Immature natural killer cell (primary cell): ENCODE data around the gene BATF3. TPM values are rescaled to one million over a fixed set of nuclear protein-coding genes. Genes with fewer than 3 reads are reported as not detected.
A peak's percentile ranks its signal among the peaks of the same experiment; 100 is the strongest.
"Not testable (repeated sequence)": the region's sequence is repeated elsewhere in the genome, so short reads cannot be mapped to it uniquely, and the experiment has no call there.

Experiments
- DNase-seq, 3 donors: peaks; one replicate each; pipeline ENCODE4 v3.0.0; 2022; ENCODE audit warnings: mixed read lengths in 1 of 3
- H3K27ac Mint-ChIP-seq, 6 donors: one replicate each; pipeline ENCODE4 v1.8.0; 2020; ENCODE audit warnings: mixed read lengths in 6 of 6, mild to moderate bottlenecking in 5 of 6, inconsistent platforms in 4 of 6, moderate library complexity in 3 of 6
- H3K27me3 Mint-ChIP-seq, 3 donors: one replicate each; pipeline ENCODE4 v1.8.0; 2020 to 2021; ENCODE audit warnings: low read depth in 3 of 3, mild to moderate bottlenecking in 3 of 3, mixed read lengths in 3 of 3, moderate library complexity in 3 of 3, inconsistent platforms in 1 of 3
- H3K36me3 Mint-ChIP-seq, 3 donors: one replicate each; pipeline ENCODE4 v1.8.0; 2020; ENCODE audit warnings: mixed read lengths in 3 of 3, inconsistent platforms in 2 of 3, mild to moderate bottlenecking in 2 of 3
- H3K4me1 Mint-ChIP-seq, 2 donors: one replicate each; pipeline ENCODE4 v1.8.0; 2020; ENCODE audit warnings: inconsistent platforms in 2 of 2, mild to moderate bottlenecking in 2 of 2, mixed read lengths in 2 of 2, moderate library complexity in 1 of 2
- H3K4me3 Mint-ChIP-seq, 5 donors: one replicate each; pipeline ENCODE4 v1.8.0; 2020; ENCODE audit warnings: mild to moderate bottlenecking in 5 of 5, mixed read lengths in 5 of 5, inconsistent platforms in 3 of 5, moderate library complexity in 3 of 5
- H3K9me3 Mint-ChIP-seq, 6 donors: one replicate each; pipeline ENCODE4 v1.8.0; 2020; ENCODE audit warnings: mild to moderate bottlenecking in 6 of 6, mixed read lengths in 6 of 6, inconsistent platforms in 4 of 6, moderate library complexity in 3 of 6
- polyA plus RNA-seq, 3 donors: library from polyadenylated mRNA; unstranded; fragments of 300-500 nt; fragmentation: Illumina TruSeq; gene quantifications; one replicate each; pipeline ENCODE4 v1.2.3, GENCODE V29; 2021

Gene BATF3
- polyA plus RNA-seq, 3 donors from 2014 or later, result 4.4 to 7.4 (median 7.2) TPM

GRCh38 chr1:212721388-212722247 is 22.0 kb upstream of the BATF3 start:
- DNase-seq, result no peak
- no peak overlapping the region for H3K27ac Mint-ChIP-seq

DNA sequence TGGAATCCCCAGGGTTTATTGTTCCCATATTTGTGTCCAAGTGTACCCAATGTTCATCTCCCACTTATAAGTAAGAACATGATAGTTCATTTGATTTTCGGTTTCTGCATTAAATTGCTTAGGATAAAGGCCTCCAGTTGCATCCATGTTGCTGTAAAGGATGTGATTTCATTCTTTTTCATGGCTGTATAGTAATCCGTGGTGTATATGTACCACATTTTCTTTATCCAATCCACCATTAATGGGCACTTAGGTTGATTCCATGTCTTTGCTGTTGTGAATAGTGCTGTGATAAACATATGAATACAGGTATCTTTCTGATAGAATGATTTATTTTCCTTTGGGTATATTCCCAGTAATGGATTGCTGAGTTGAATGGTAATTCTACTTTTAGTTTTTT is 20.0 kb upstream of the BATF3 start:
- Mint-ChIP-seq H3K4me3 (no peak overlapping the region), H3K9me3 (no peaks in the 10 kb centered on the region), H3K27ac (no peak overlapping the region), H3K27me3 (peaks cover 3 to 15% (median 11%) of the 10 kb centered on the region in 3 donors), H3K36me3 (peaks cover 3 to 8% (median 5%) of the 10 kb centered on the region in 3 donors), H3K4me1 (no peaks in the 10 kb centered on the region)
- DNase-seq, result no peak

More at GRCh38 chr1:212721388-212722247, 22.0 kb upstream of the BATF3 start:
- H3K4me3 Mint-ChIP-seq, result no peak overlapping the region
- peaks cover 2 to 12% (median 9%) of the 10 kb centered on the region in 3 donors for H3K27me3 Mint-ChIP-seq
- peaks cover 3 to 12% of the 10 kb centered on the region in 2 donors for H3K4me1 Mint-ChIP-seq
- H3K36me3 Mint-ChIP-seq, result peaks cover 3 to 8% (median 5%) of the 10 kb centered on the region in 3 donors
- no peaks in the 10 kb centered on the region for H3K9me3 Mint-ChIP-seq

- peaks cover 2 to 3% (median 3%) of the 10 kb centered on the region in 3 donors for H3K36me3 Mint-ChIP-seq
- no peaks in the 10 kb centered on the region for H3K9me3 Mint-ChIP-seq
- H3K4me1 Mint-ChIP-seq, result no peaks in the 10 kb centered on the region
- no peak for DNase-seq
- H3K27me3 Mint-ChIP-seq, result peaks cover 3 to 15% (median 11%) of the 10 kb centered on the region in 3 donors
- no peak overlapping the region for H3K4me3 Mint-ChIP-seq
- H3K27ac Mint-ChIP-seq, result no peak overlapping the region
These were observed 18.9 kb upstream of the BATF3 start for GRCh38 chr1:212718499-212718898.

DNA sequence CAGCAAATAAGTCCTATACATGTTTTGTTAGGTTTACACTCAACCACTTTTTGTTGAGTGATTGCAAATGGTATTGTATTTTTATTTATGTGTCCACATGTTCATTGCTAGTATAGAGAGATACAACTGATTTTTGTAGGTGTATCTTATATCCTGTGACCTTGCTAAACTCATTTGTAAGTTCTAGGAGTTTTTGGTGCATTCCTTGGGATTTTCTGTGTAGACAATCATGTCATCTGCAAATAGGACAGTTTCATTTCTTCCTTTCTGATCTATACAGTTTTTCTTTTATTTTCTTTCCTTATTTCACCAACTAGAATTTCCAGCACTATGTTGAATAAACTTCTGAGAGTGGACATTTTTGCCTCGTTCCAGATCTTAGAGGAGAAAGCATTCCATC is 16.5 kb upstream of the BATF3 start:
- Mint-ChIP-seq H3K27ac (no peak overlapping the region), H3K36me3 (no peaks in the 10 kb centered on the region), H3K4me1 (no peaks in the 10 kb centered on the region), H3K27me3 (peaks cover 3 to 15% (median 10%) of the 10 kb centered on the region in 3 donors), H3K9me3 (no peaks in the 10 kb centered on the region), H3K4me3 (no peak overlapping the region)
- no peak for DNase-seq

DNA sequence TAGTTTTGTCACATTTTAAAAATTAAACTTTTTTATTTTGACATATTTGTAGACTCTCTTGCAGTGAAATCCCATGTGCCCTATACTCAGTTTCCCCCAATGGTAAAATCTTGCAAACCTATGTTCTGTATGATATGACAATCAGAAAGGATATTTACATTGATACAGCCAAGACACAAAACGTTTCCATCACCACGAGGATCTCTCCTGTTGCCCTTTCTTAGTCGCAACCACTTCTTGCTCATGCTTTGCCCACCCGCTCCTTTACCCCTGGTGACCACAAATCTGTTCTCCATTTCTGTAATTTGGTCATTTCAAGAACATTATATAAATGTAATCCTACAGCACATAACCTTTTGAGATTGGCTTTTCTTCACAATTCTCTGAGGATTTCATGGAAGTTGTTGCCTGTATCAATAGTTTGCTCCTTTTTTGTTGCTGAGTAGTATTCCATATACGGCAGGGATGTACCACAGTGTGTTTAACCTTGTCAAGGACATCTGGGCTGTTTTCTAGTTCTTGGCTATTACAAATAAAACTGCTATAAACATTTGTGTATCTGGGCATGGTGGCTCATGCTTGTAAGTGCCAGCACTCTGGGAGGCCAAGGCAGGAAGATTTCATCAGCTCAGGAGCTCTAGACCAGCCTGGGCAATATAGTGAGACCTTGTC is 14.0 kb upstream of the BATF3 start:
- Mint-ChIP-seq H3K36me3 (no peaks in the 10 kb centered on the region), H3K9me3 (no peaks in the 10 kb centered on the region), H3K4me3 (no peak overlapping the region), H3K27me3 (peaks cover 4 to 9% (median 8%) of the 10 kb centered on the region in 3 donors), H3K4me1 (no peaks in the 10 kb centered on the region), H3K27ac (no peak overlapping the region)
- DNase-seq, result no peak

GRCh38 chr1:212712451-212713303 is 13.0 kb upstream of the BATF3 start:
- no peak overlapping the region for H3K27ac Mint-ChIP-seq
- no peak overlapping the region for H3K4me3 Mint-ChIP-seq
- no peaks in the 10 kb centered on the region for H3K36me3 Mint-ChIP-seq
- no peaks in the 10 kb centered on the region for H3K4me1 Mint-ChIP-seq
- DNase-seq, result no peak
- H3K9me3 Mint-ChIP-seq, result no peaks in the 10 kb centered on the region
- peaks cover 3 to 8% (median 7%) of the 10 kb centered on the region in 3 donors for H3K27me3 Mint-ChIP-seq

DNA sequence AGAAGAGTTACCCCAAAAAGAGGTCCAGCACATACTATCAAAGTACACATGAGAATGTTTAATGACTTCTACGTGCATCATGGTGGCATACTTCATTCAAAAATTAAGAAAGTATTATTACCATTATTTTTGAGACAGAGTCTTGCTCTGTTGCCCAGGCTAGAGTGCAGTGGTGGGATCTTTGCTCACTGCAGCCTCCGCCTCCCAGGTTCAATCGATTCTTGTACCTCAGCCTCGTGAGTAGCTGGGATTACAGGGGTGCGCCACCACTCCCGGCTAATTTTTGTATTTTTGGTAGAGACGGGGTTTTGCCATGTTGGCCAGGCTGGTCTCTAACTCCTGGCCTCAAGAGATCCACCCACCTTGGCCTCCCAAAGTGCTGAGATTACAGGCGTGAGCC is 12.3 kb upstream of the BATF3 start:
- not testable (repeated sequence) for H3K36me3 Mint-ChIP-seq, DNase-seq, H3K4me3 Mint-ChIP-seq, H3K9me3 Mint-ChIP-seq, H3K27ac Mint-ChIP-seq, H3K4me1 Mint-ChIP-seq, H3K27me3 Mint-ChIP-seq

GRCh38 chr1:212710566-212710965 is 10.9 kb upstream of the BATF3 start:
- H3K9me3 Mint-ChIP-seq, result no peaks in the 10 kb centered on the region
- H3K27me3 Mint-ChIP-seq, result peaks cover under 1 to 10% (median 4%) of the 10 kb centered on the region in 3 donors
- no peaks in the 10 kb centered on the region for H3K36me3 Mint-ChIP-seq
- H3K4me1 Mint-ChIP-seq, result no peaks in the 10 kb centered on the region
- DNase-seq, result no peak
- H3K4me3 Mint-ChIP-seq, result no peak overlapping the region
- H3K27ac Mint-ChIP-seq, result peak overlapping the region in 1 of 6 donors; percentile 24

DNA sequence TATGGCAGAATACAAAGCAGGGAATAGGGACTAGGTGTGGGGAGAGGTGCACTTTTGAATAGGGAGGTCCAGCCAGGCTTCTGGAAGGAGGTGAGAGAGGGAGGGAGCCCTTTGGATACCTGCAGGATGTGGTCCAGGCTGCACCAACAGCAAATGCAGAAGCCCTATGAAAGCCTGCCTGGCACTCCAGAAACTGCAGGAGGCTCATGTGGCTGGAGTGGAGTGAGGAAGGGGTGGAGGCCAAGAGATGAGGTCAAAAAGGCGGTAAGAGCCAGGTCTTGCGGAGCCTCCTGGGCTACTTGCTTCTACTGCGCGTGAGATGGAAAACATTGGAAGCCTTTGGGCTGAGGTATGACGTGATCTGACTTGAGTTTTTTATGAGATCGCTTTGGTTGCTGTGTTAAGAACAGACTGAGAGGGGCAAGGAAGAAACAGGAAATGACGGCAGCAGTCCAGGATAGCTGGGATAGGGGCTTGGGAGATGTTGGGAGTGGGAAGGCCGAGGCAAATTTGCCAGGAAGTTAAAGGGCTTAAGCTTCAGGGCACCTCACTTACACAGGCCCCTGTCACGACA is 4.4 kb upstream of the BATF3 start:
- no peaks in the 10 kb centered on the region for H3K36me3 Mint-ChIP-seq
- H3K27ac Mint-ChIP-seq, result no peak overlapping the region
- DNase-seq, result no peak
- H3K27me3 Mint-ChIP-seq, result peaks cover 0 to 17% (median 4%) of the 10 kb centered on the region in 3 donors
- no peaks in the 10 kb centered on the region for H3K9me3 Mint-ChIP-seq
- H3K4me1 Mint-ChIP-seq, result peaks cover 9 to 13% of the 10 kb centered on the region in 2 donors
- H3K4me3 Mint-ChIP-seq, result no peak overlapping the region

- peaks cover 4 to 21% (median 12%) of the 10 kb centered on the region in 3 donors for H3K27me3 Mint-ChIP-seq
- H3K36me3 Mint-ChIP-seq, result no peaks in the 10 kb centered on the region
- H3K27ac Mint-ChIP-seq, result no peak overlapping the region
- H3K9me3 Mint-ChIP-seq, result no peaks in the 10 kb centered on the region
- H3K4me1 Mint-ChIP-seq, result peaks cover 21 to 26% of the 10 kb centered on the region in 2 donors
- no peak for DNase-seq
- no peak overlapping the region for H3K4me3 Mint-ChIP-seq
These were observed 3.0 kb upstream of the BATF3 start for GRCh38 chr1:212702672-212703071.

- Mint-ChIP-seq H3K27ac (no peak overlapping the region), H3K4me3 (no peak overlapping the region), H3K36me3 (no peaks in the 10 kb centered on the region), H3K4me1 (peaks cover 21 to 34% of the 10 kb centered on the region in 2 donors), H3K27me3 (peaks cover 8 to 22% (median 18%) of the 10 kb centered on the region in 3 donors), H3K9me3 (no peaks in the 10 kb centered on the region)
- no peak for DNase-seq
These were observed 2.3 kb upstream of the BATF3 start for GRCh38 chr1:212701910-212702309.

- peak in 1 of 3 donors; percentile 13 for DNase-seq
- H3K27ac Mint-ChIP-seq, result peak overlapping the region in 2 of 6 donors; percentile 24 to 75
- peaks cover 11 to 25% (median 24%) of the 10 kb centered on the region in 3 donors for H3K27me3 Mint-ChIP-seq
- peak overlapping the region; percentile 80 to 91 (median 86) for H3K4me3 Mint-ChIP-seq
- peaks cover 0 to 5% (median 0%) of the 10 kb centered on the region in 3 donors for H3K36me3 Mint-ChIP-seq
- H3K9me3 Mint-ChIP-seq, result no peaks in the 10 kb centered on the region
- H3K4me1 Mint-ChIP-seq, result peaks cover 24 to 38% of the 10 kb centered on the region in 2 donors
These were observed 1.5 kb upstream of the BATF3 start for GRCh38 chr1:212700892-212701819.
